GM21619 (cell line): ENCODE results near the gene HPX.

Experiments used
- ATAC-seq: cut with Tn5 transposase; IDR thresholded peaks from one replicate; pipeline ENCODE4 v1.9.1; 2021; ENCODE audit not compliant: unreplicated experiment

The HPX gene

GRCh38 chr11:6468712-6469495, 28.1 kb upstream of the HPX start:
- ATAC-seq: peak; percentile 62

GRCh38 chr11:6459099-6459450, 18.3 kb upstream of the HPX start:
- no peak for ATAC-seq

DNA sequence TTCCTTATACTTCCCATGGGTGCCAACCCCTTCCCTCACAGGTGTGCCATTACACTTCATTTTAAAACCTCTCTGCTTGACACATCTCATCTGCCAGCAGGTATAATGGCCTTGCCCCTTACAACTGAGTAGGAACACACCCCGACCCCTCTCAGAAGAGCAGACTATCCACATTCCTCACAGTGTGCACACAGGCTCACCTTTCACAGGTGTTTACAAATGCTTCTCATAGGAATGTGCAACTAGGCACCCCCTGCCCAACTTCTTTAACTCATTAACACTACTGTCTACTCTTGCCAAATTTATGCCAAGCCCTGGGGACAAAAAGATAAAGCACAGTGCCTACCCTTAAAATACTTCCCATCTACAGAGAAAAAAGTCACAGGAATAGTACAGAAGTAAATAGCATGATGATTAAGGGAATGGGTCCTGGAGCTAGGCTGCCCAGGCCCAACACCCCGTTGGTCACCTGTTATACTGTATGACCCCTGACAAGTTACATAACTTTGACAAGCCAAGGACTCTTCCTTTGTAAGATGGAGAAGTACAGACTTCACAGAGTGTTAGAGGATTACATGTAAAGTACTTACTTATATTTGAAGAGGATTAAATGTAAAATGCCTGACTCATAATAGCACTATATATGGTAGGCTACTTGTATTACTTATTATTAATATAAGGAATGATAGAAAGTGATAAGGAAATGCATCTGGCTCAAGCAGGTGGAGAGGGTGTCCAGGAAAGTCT, 17.7 kb upstream of the HPX start:
- no peak for ATAC-seq

- no peak for ATAC-seq
These were observed 17.0 kb upstream of the HPX start for GRCh38 chr11:6457581-6458320.

GRCh38 chr11:6456361-6457073, 15.7 kb upstream of the HPX start:
- ATAC-seq: no peak

DNA sequence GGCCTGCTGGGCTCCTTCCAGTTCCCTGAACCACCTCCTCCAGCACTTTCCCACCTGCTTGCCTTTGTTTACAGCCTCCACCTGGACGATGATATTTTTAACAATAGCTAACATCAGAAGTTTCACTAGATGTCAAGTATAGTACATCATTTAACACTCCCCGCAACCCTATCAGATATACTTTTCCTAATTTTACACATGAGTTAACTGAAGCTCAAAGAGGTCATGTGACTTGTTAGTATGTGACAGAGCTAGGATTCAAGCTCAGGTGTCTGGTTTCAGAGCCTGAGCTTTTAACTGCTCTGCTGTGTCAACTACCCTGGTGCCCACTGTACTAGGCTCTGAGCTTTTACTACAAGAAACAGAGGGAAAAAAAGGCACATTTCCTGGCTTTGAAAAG, 14.3 kb upstream of the HPX start:
- ATAC-seq: no peak

DNA sequence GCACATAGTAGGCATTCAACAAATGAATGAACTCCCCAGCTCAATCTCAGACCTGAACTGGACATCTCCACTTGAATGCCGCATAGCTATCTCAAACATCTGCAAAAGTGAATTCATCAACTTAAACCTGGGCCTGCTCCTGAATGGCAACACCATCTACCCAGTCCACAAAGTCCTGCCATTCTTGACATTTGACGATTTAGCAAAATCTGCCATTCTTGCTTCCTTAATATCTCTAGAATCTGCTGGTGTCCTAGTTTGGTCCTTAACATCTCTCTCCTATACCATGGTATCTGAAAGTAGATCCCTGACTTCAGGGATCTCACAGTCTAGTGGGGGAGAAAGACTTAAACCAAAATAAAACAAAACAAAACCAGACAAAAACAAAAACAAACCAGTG, 12.4 kb upstream of the HPX start:
- ATAC-seq: no peak

DNA sequence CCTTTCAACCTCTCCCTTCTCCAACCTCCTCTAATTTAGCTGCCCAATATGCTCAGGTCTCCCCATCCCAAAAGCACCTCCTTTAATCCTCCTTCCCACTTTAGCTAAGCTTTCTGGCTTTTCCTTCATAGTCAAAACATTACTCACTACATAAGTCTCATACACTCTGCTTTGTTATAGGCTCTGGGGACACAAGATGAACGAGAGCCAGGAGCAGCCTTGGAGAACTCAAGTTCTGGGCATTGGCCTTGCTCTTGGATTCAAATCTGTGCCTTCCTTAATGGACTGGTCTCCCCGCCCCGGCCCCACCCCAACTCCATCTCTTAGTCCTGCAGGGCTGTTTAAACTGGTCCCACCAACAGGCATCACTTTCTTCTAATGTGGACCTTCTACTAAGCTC, 11.4 kb upstream of the HPX start:
- no peak for ATAC-seq

GRCh38 chr11:6448574-6448973, 7.8 kb upstream of the HPX start:
- ATAC-seq: no peak

DNA sequence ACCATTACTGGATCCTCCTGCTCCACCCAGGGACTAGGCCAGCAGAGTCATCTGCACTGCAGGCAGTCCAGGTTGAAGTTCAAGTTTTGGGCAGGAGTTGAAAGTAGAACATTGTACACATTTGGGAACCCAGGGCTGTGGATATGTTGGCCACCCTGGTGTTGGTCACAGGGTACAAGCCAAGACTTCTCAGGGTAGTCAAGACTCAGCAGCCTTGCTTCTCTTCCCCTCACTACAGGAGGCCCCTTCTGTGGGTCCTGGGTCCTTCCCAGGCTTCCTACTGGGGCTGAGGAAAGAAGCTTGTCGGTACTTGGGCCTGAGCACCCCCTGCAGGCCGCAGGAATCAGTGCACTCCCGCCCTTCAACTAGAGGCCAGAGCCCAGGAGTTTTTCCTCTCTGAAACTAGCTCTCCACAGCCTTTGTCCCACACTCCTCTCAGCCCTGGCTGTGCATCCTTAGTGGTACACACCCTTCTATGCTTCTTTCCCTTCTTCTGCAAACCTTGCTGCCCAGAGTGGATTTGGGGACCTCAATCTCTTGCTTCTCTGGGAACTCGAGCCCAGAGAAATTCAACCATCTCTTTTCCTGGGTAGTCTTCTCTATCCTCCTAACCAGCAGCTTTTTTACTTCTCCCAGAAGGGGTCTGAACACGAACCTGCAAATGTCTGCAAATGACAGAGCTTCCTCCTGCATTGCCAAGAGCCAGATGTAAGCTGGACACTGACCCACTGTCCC, 2.6 kb upstream of the HPX start:
- ATAC-seq: peak; percentile 85

DNA sequence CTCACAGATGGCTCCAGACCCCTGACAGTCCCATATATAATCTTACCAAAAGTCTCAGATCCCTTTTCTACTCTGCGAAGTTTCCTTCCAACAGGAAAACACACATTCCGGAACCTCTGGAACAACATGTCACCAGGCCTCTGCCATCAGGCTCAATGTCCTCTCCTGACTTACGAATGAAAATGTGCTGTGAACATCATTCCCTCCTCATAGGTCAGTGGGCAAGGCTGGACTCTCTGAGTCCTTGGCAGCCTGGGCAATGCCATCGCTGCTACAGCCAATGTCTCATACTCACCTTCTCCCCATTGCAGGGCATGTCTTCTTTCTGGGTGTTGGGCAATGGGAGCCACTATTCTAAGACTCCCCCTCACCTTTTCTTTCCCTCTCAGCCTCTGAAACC, 1.7 kb upstream of the HPX start:
- ATAC-seq: no peak

GRCh38 chr11:6438979-6439571, 1.7 kb downstream of the HPX start:
- ATAC-seq: no peak

- no peak for ATAC-seq
These were observed 2.8 kb downstream of the HPX start for GRCh38 chr11:6437993-6438392.

- no peak for ATAC-seq
These were observed 3.4 kb downstream of the HPX start for GRCh38 chr11:6437423-6437822.

DNA sequence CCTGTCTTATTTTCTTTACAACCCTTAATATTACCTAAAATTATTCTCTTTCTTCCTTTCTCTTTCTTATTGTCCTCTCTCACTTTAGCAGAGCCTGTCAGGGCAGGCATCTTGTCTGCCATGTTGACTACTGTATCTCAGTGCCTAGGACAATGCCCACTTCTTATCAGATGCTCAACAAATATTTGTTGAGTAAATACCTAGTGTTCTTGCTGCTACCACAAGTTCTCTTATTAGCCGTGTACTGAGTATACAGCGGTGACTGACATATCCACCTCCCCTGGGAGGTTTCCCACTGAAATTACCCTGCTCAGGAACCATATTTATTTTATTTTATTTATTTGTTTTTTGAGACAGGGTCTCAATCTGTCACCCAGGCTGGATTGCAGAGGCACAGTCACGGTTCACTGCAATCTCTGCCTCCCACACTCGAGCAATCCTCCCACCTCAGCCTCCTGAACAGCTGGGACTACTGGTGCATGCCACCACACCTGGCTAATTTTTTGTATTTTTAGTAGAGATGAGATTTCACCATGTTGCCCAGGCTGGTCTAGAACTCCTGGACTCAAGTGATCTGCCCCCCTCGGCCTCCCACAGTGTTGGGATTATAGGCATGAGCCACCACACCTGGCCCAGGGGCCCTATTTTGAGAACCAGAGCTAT, 6.7 kb downstream of the HPX start:
- ATAC-seq: no peak

GRCh38 chr11:6431861-6432260, 8.9 kb downstream of the HPX start:
- no peak for ATAC-seq

- no peak for ATAC-seq
These were observed 13.3 kb downstream of the HPX start for GRCh38 chr11:6427516-6427915.

DNA sequence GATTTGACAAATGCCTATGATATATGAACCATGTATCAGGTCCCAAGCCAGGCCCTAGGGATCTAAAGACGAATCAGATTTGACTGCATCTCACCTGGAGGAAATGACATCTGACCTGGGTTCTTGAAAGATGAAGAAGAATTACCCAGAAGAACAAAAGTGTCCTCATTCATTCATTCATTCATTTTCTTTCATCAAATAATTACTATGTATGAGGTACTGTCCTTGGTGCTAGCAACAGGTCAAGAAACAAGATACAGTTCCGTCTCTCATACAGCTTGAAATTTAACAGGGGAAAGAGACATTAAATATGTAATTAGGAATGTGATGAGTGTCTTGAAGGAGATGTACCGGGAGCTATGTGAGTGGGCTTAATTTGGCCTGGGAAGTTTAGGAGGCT, 20.1 kb downstream of the HPX start:
- no peak for ATAC-seq

DNA sequence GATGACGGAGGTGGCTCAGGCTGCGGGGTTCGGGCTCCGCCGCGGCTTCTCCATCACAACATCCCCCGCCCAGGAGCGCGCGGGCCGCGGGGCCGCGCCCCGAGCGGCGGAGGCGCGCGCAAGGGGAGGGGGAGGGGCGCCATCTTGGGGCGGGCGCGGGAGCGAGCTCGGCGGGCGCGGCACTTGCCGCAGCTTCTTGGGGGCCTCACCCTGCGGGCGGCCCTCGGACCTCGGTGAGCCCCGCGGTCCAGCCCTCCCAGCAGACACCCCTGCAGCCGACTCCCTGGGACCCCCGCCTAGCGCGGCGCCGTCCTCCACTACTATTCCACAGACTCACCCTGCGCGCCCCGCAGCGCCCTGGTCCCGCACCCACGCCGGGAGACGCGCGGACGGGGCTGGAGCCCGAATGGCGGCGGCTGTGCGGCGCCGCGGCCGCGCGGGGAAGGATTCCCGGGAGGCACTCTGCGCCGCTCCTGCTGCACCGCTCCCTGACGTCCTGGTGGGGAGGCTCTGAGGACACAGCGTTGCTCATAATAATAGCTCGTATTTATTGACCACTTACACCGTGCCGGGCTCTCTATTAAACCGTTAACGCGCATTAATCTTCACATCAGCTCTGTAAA, 21.7 kb downstream of the HPX start, which contains the start of gene APBB1:
APBB1 (minus strand) TSS at position 86 of the 623 bp plus-strand sequence. CDS start 7,747 bp downstream, outside the sequence.
- ATAC-seq: peak; percentile 41
